ENCODE measurements around the gene STAC3.

DNA sequence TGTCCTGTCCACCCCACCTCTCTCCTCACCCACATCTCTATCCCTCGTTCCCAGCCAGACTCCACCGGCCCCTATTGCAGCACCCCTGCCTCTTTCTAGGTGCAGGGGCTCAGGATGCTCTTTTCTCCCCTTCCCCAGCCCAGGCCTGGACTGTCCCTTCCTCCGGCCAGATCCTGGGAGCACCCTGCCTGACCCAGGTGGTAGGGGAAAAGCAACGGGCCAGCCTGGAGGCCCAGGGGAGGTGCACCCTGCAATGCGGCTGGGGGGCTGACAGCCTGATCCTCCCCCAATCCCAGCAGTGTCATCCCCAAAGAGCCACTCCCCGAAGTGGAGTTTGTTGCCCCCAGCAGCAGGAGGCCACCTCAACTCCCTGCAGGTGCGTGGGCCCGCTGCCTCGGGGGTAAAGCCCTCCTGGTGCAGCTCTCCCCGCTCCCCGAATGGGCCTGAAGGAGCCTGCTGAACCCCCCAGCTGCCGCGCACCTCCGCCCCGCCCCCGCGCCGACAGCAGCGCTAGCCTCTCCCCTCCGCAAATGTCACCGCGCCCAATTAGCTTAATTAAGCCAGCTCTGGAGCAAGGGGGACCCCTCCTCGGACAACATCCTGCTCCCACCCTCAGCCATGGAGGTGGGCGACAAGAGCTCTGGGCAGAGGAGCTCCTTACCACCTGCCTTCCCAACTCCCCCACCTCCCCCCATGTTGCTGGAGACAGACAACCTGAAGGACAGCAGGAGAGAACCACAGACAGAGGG, 29.6 kb downstream of the STAC3 start:
- TF ChIP-seq, protein P1, sequence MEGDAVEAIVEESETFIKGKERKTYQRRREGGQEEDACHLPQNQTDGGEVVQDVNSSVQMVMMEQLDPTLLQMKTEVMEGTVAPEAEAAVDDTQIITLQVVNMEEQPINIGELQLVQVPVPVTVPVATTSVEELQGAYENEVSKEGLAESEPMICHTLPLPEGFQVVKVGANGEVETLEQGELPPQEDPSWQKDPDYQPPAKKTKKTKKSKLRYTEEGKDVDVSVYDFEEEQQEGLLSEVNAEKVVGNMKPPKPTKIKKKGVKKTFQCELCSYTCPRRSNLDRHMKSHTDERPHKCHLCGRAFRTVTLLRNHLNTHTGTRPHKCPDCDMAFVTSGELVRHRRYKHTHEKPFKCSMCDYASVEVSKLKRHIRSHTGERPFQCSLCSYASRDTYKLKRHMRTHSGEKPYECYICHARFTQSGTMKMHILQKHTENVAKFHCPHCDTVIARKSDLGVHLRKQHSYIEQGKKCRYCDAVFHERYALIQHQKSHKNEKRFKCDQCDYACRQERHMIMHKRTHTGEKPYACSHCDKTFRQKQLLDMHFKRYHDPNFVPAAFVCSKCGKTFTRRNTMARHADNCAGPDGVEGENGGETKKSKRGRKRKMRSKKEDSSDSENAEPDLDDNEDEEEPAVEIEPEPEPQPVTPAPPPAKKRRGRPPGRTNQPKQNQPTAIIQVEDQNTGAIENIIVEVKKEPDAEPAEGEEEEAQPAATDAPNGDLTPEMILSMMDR (IDR thresholded peaks at IDR 0.05) = no peak
- no peak for TF ChIP-seq POLR2A (IDR thresholded peaks at IDR 0.05)
